TTC549 (cell line): ENCODE data around the gene TSPAN4.

Experiments used
- FAIRE-seq: peaks from 2 replicates; lab custom pipeline; 2012; peaks lifted over from hg19 to GRCh38; lab: Jason Lieb, UNC

Gene TSPAN4

GRCh38 chr11:911031-911889 is 68.6 kb downstream of the TSPAN4 start:
- FAIRE-seq = no peak

- no peak for FAIRE-seq
These were observed 69.2 kb downstream of the TSPAN4 start for GRCh38 chr11:911890-912219.

- FAIRE-seq = no peak
These were observed 69.6 kb downstream of the TSPAN4 start for GRCh38 chr11:912266-912665.

GRCh38 chr11:913043-913442 is 70.4 kb downstream of the TSPAN4 start:
- no peak for FAIRE-seq

- FAIRE-seq = no peak
These were observed 71.6 kb downstream of the TSPAN4 start for GRCh38 chr11:914204-914603.

GRCh38 chr11:914747-915501 is 72.3 kb downstream of the TSPAN4 start:
- no peak for FAIRE-seq
